Neutrophil (primary cell): ENCODE results near the gene DHODH.

ENCODE experiments used
- H3K27ac ChIP-seq: fragments of 200-600 bp; sonication (generic); 2 replicates; pipeline ENCODE4 v1.5.1; 2016; ENCODE audit warnings: mild to moderate bottlenecking, moderate library complexity
- H3K27me3 ChIP-seq: fragments of 200-600 bp; sonication (generic); 2 replicates; pipeline ENCODE4 v1.6.0; 2016; ENCODE audit warnings: mild to moderate bottlenecking
- H3K36me3 ChIP-seq: fragments of 200-600 bp; sonication (generic); 2 replicates; pipeline ENCODE4 v1.5.1; 2017
- H3K4me1 ChIP-seq, 2 experiments: fragments of 200-600 bp in 1 of 2; sonication (generic) in 1 of 2; 1 replicate in 1 of 2; 2 replicates in 1 of 2; pipeline versions ENCODE4 v1.5.1 to v1.6.1; 2013 to 2016; ENCODE audit warnings: low read depth in 1 of 2, low read length in 1 of 2, mild to moderate bottlenecking in 1 of 2, moderate library complexity in 1 of 2; ENCODE audit not compliant: control insufficient read depth in 1 of 2, insufficient read depth in 1 of 2
- H3K4me3 ChIP-seq, 2 experiments: fragments of 200-600 bp in 1 of 2; sonication (generic) in 1 of 2; 1 replicate in 1 of 2; 2 replicates in 1 of 2; pipeline ENCODE4 v1.5.1; 2013 to 2016; ENCODE audit warnings: low read depth in 1 of 2, low read length in 1 of 2, mild to moderate bottlenecking in 1 of 2, moderate library complexity in 1 of 2
- H3K9me3 ChIP-seq: fragments of 200-600 bp; sonication (generic); 2 replicates; pipeline ENCODE4 v1.5.1; 2016
- CTCF ChIP-seq: fragments of 200-600 bp; sonication (generic); IDR thresholded peaks from 2 replicates; pipeline ENCODE4 v1.5.1; 2016; ENCODE audit warnings: antibody characterized with exemption

Gene DHODH

DNA sequence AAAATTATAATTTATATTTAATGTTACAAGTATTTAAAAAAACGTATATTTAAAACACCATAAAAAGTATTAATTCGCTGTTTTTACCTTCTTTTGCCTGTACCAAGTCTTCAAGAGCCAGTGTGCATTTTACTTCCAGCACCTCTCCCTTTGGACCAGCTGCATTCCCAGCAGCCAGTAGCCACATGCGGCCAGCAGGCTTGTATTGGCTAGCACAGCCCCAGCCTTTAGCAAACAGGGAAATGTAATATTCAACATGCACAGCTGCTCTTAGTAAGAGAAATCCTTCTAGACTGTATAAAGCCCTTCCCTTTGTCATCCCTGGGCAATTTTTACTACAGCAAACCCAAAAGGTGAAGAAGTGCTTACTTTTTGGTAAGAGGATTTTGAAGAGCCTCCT is 6.6 kb downstream of the DHODH start:
- Histone ChIP-seq H3K27ac (no peak overlapping the region), H3K36me3 (no peaks in the 10 kb centered on the region), H3K9me3 (no peaks in the 10 kb centered on the region), H3K27me3 (no peaks in the 10 kb centered on the region), H3K4me1 (peaks cover 6 to 18% of the 10 kb centered on the region in 2 experiments), H3K4me3 (no peak overlapping the region)
- TF ChIP-seq CTCF: no peak

DNA sequence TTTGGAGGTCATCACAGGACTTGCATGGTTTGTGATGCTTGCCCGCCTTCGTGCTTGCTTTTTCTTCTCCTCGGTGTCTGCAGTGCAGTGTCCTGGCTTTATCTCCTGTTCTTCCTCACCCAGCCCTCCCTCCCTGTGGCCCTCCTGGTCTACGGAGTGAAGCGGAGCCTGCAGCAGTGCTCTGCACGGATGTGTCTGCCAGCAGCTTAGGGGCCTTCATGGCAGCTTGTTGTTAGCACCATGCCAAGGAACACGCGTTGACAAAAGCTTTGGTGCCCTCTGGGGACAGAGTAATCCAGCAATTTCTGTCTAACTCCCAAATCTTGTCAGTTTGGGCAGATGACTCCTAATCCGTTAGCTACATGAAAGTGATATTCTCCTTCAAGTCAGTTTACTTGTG is 9.9 kb downstream of the DHODH start:
- no peaks in the 10 kb centered on the region for H3K9me3 ChIP-seq
- peaks cover under 1 to 13% of the 10 kb centered on the region in 2 experiments for H3K4me1 ChIP-seq
- no peak overlapping the region for H3K4me3 ChIP-seq
- no peaks in the 10 kb centered on the region for H3K27me3 ChIP-seq
- no peak for TF ChIP-seq CTCF
- H3K27ac ChIP-seq: no peak overlapping the region
- H3K36me3 ChIP-seq: peaks cover 6% of the 10 kb centered on the region

GRCh38 chr16:72021043-72021442 is 12.5 kb downstream of the DHODH start:
- Histone ChIP-seq H3K4me1 (peaks cover 0 to 11% of the 10 kb centered on the region in 2 experiments), H3K4me3 (no peak overlapping the region), H3K27ac (no peak overlapping the region), H3K9me3 (no peaks in the 10 kb centered on the region), H3K27me3 (no peaks in the 10 kb centered on the region), H3K36me3 (peaks cover 22% of the 10 kb centered on the region)
- TF ChIP-seq CTCF: no peak

GRCh38 chr16:72022127-72022526 is 13.6 kb downstream of the DHODH start:
- no peak overlapping the region for H3K27ac ChIP-seq
- H3K4me1 ChIP-seq: peaks cover 0 to 5% of the 10 kb centered on the region in 2 experiments
- no peaks in the 10 kb centered on the region for H3K9me3 ChIP-seq
- no peak overlapping the region for H3K4me3 ChIP-seq
- no peak for TF ChIP-seq CTCF
- no peaks in the 10 kb centered on the region for H3K27me3 ChIP-seq
- peaks cover 22% of the 10 kb centered on the region for H3K36me3 ChIP-seq

DNA sequence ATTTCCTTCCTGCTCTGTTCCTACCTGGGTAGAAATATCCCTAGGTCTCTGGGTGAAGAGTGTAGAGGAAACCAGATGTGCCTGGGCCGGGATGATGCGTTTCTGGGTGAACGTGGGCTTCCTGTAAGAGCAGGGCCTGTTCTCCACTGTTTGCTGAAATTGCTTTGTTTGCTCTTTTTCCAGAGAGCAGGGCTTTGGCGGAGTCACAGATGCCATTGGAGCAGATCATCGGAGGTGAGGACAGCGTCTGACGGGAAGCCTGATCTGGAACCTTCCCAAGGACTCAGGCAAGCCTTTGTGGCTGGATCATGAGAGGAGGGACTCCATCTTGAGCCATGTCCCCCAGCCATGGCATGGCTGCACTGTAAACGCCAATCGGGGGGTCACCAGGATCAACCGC is 15.4 kb downstream of the DHODH start:
- Histone ChIP-seq H3K4me3 (no peak overlapping the region), H3K4me1 (no peaks in the 10 kb centered on the region), H3K9me3 (no peaks in the 10 kb centered on the region), H3K27me3 (no peaks in the 10 kb centered on the region), H3K36me3 (peaks cover 22% of the 10 kb centered on the region), H3K27ac (no peak overlapping the region)
- TF ChIP-seq CTCF: no peak

DNA sequence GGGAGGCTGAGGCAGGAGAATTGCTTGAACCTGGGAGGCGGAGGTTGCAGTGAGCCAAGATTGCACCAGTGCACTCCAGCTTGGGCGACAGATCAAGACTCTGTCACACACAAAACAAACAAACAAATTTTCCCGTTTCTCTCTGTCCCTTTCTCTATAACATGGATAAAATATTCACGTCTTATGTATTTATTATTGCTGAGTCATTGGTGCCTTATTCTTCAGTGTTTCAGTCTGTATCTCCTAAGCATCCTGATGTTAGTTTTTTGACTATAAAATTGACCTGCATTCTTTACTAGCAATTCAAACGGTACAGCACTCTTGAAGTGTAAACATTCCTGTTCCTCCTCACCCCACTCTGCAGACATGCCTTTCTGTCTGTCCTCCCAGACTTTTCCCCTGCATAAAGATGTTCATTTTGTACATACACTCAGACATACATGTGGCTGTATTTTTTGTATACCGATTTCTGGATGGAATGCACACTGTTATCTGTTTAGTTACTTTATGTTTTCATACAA is 16.4 kb downstream of the DHODH start:
- H3K4me3 ChIP-seq: no peak overlapping the region
- H3K27me3 ChIP-seq: no peaks in the 10 kb centered on the region
- H3K36me3 ChIP-seq: peaks cover 22% of the 10 kb centered on the region
- peaks cover 1 to 2% of the 10 kb centered on the region in 2 experiments for H3K4me1 ChIP-seq
- TF ChIP-seq CTCF: no peak
- no peak overlapping the region for H3K27ac ChIP-seq
- H3K9me3 ChIP-seq: no peaks in the 10 kb centered on the region
